DOHH2 (cell line): ENCODE data around the gene ZBTB16.

Source experiments
- EZH2phosphoT487 ChIP-seq: fragments of 200-600 bp; sonication (generic); IDR thresholded peaks from 2 replicates; pipeline ENCODE4 v1.6.1; 2017; ENCODE audit warnings: borderline replicate concordance, mild to moderate bottlenecking, antibody characterized with exemption, low read length, moderate library complexity, mixed read lengths
- TF ChIP-seq, protein P1 (sequence below): fragments of 200-600 bp; sonication (generic); IDR thresholded peaks from one replicate; pipeline ENCODE4 v1.5.1; 2014; ENCODE audit warnings: antibody characterized with exemption, mild to moderate bottlenecking, low read depth, low read length; ENCODE audit not compliant: poor library complexity, severe bottlenecking

DNA sequence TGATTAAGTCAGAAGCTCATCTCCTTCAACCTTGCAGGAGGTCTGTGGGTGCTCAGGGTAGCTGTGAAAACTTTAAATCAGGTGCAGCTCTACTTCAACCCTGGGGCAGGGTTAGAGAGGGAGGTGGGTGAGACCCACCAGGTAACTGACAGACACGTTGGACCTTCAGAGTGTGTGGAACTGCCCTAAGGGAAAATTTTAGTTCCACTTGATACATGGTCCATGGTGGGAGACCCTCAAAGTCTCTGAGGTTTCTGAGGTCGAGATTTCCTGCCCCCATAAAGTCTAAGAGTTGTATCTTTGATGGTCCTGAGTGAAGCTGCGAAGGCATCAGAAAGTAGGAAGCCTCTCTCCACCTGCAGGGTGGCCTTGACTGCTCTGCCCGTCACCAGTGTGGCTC, 212.8 kb downstream of the ZBTB16 start:
- TF ChIP-seq, protein P1, sequence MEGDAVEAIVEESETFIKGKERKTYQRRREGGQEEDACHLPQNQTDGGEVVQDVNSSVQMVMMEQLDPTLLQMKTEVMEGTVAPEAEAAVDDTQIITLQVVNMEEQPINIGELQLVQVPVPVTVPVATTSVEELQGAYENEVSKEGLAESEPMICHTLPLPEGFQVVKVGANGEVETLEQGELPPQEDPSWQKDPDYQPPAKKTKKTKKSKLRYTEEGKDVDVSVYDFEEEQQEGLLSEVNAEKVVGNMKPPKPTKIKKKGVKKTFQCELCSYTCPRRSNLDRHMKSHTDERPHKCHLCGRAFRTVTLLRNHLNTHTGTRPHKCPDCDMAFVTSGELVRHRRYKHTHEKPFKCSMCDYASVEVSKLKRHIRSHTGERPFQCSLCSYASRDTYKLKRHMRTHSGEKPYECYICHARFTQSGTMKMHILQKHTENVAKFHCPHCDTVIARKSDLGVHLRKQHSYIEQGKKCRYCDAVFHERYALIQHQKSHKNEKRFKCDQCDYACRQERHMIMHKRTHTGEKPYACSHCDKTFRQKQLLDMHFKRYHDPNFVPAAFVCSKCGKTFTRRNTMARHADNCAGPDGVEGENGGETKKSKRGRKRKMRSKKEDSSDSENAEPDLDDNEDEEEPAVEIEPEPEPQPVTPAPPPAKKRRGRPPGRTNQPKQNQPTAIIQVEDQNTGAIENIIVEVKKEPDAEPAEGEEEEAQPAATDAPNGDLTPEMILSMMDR: no peak
- no peak for TF ChIP-seq EZH2phosphoT487
